HCT116 (cell line): ENCODE results near the gene SPRR1A. TPM values are rescaled to one million over a fixed set of nuclear protein-coding genes. Genes with fewer than 3 reads are reported as not detected.

Experiments
- ATAC-seq: fragments of 200-7000 bp; cut with Tn5 transposase; 2 replicates; pipeline ENCODE4 v1.9.1; 2020; ENCODE audit warnings: mild to moderate bottlenecking, moderate library complexity
- BruUV-seq: library from RNA; stranded (reverse); fragments of 400-500 nt; replicated peaks from 2 replicates; lab custom pipeline; 2021; lab: Mats Ljungman, UMichigan
- CTCF ChIA-PET: fragments of 300-600 bp; sonication (Branson Sonifier 250); formaldehyde crosslinking; loops from one replicate; lab custom pipeline; 2021; ENCODE audit warnings: antibody characterized with exemption; lab: Charles Lee
- POLR2A ChIA-PET: fragments of 300-600, 350-600 bp; sonication (Branson Sonifier 250); formaldehyde crosslinking; loops from one replicate; lab custom pipeline; 2021; ENCODE audit warnings: antibody characterized with exemption; lab: Charles Lee
- RAD21 ChIA-PET, 2 experiments: fragments of 300-600 bp; sonication (Branson Sonifier 250); formaldehyde crosslinking; loops; one replicate each; lab custom pipeline; 2023; ENCODE audit warnings: low total read pairs in 2 of 2; ENCODE audit not compliant: uncharacterized antibody in 2 of 2, unreplicated experiment in 2 of 2, low non-redundant PET in 1 of 2; lab: Charles Lee
- DNase-seq: peaks from one replicate; pipeline ENCODE4 v3.0.0-alpha.2; 2010; ENCODE audit warnings: low read depth, low spot score
- H2AFZ ChIP-seq: fragments of 200-600 bp; shearing (Covaris generic), sonication (generic); 2 replicates; pipeline ENCODE4 v1.6.1; 2017; ENCODE audit warnings: low read depth, mixed run types, mixed read lengths, antibody characterized with exemption, low read length; ENCODE audit not compliant: poor library complexity, severe bottlenecking
- H3K27ac ChIP-seq: 2 replicates; pipeline ENCODE4 v1.5.1; 2012; ENCODE audit warnings: low read depth, low read length
- H3K27me3 ChIP-seq: fragments of 200-600 bp; sonication (generic); 2 replicates; pipeline ENCODE4 v1.6.1; 2016; ENCODE audit warnings: mixed run types, low read length, mixed read lengths; ENCODE audit not compliant: insufficient read depth
- H3K36me3 ChIP-seq, 2 experiments: fragments of 200-500 bp in 1 of 2; fragments of 200-600 bp in 1 of 2; sonication (Bioruptor generic) in 1 of 2; sonication (generic) in 1 of 2; 2 replicates each; pipeline versions ENCODE4 v1.5.1 to v1.6.1; 2014 to 2016; ENCODE audit warnings: low read length in 2 of 2, inconsistent platforms in 1 of 2, mixed read lengths in 1 of 2, mixed run types in 1 of 2; ENCODE audit not compliant: insufficient read depth in 2 of 2, control insufficient read depth in 1 of 2
- H3K4me1 ChIP-seq, 2 experiments: fragments of 200-600 bp in 1 of 2; sonication (generic) in 1 of 2; 2 replicates each; pipeline versions ENCODE4 v1.5.1 to v1.6.1; 2012 to 2017; ENCODE audit warnings: low read length in 2 of 2, inconsistent platforms in 1 of 2, mild to moderate bottlenecking in 1 of 2, mixed read lengths in 1 of 2, mixed run types in 1 of 2, moderate library complexity in 1 of 2; ENCODE audit not compliant: insufficient read depth in 2 of 2, control insufficient read depth in 1 of 2
- H3K4me2 ChIP-seq: fragments of 200-600 bp; sonication (generic); 2 replicates; pipeline ENCODE4 v1.6.1; 2017; ENCODE audit warnings: mixed run types, low read length, mixed read lengths
- H3K4me3 ChIP-seq, 2 experiments: fragments of 200-600 bp in 1 of 2; sonication (generic) in 1 of 2; replicated peaks in 1 of 2; 2 replicates each; pipeline ENCODE4 v1.5.1; 2011 to 2016; ENCODE audit warnings: low read length in 2 of 2, control low read depth in 1 of 2, low read depth in 1 of 2, mild to moderate bottlenecking in 1 of 2, mixed read lengths in 1 of 2, mixed run types in 1 of 2
- H3K79me2 ChIP-seq: fragments of 200-600 bp; sonication (generic); 2 replicates; pipeline ENCODE4 v1.6.1; 2017; ENCODE audit warnings: mild to moderate bottlenecking, mixed run types, low read length, moderate library complexity, mixed read lengths; ENCODE audit not compliant: insufficient read depth
- H3K9ac ChIP-seq: fragments of 200-600 bp; sonication (generic); 2 replicates; pipeline ENCODE4 v1.6.1; 2016; ENCODE audit warnings: low read length, mixed read lengths
- H3K9me2 ChIP-seq: fragments of 200-600 bp; sonication (generic), shearing (Covaris generic); 2 replicates; pipeline ENCODE4 v1.6.1; 2017; ENCODE audit warnings: mixed run types, mild to moderate bottlenecking, moderate library complexity; ENCODE audit not compliant: insufficient read depth
- H3K9me3 ChIP-seq, 2 experiments: fragments of 200-500 bp in 1 of 2; fragments of 200-600 bp in 1 of 2; sonication (Bioruptor generic) in 1 of 2; sonication (generic) in 1 of 2; 2 replicates each; pipeline ENCODE4 v1.6.1; 2014 to 2017; ENCODE audit warnings: low read length in 2 of 2, mixed read lengths in 2 of 2, inconsistent platforms in 1 of 2, low read depth in 1 of 2, mild to moderate bottlenecking in 1 of 2, mixed run types in 1 of 2, moderate library complexity in 1 of 2; ENCODE audit not compliant: control insufficient read depth in 1 of 2, insufficient read depth in 1 of 2
- H4K20me1 ChIP-seq: fragments of 200-600 bp; sonication (generic), shearing (Covaris generic); 2 replicates; pipeline ENCODE4 v1.6.1; 2017; ENCODE audit warnings: mixed run types, mild to moderate bottlenecking, moderate library complexity; ENCODE audit not compliant: insufficient read depth
- ATF3 ChIP-seq: IDR thresholded peaks from 2 replicates; pipeline ENCODE4 v1.6.1; 2012
- CBX3 ChIP-seq: IDR thresholded peaks from 2 replicates; pipeline ENCODE4 v1.6.1; 2012; ENCODE audit warnings: low read depth
- CEBPB ChIP-seq: IDR thresholded peaks from 2 replicates; pipeline ENCODE4 v1.6.1; 2012; ENCODE audit warnings: low read depth
- EGR1 ChIP-seq: IDR thresholded peaks from 2 replicates; pipeline ENCODE4 v1.6.1; 2012; ENCODE audit warnings: low read depth
- EZH2 ChIP-seq: fragments of 200-600 bp; sonication (generic); IDR thresholded peaks from 2 replicates; pipeline ENCODE4 v1.6.1; 2017; ENCODE audit warnings: antibody characterized with exemption, mixed run types
- EZH2phosphoT487 ChIP-seq: fragments of 200-600 bp; IDR thresholded peaks from 2 replicates; pipeline ENCODE4 v1.6.1; 2018; ENCODE audit warnings: antibody characterized with exemption, borderline replicate concordance
- FOSL1 ChIP-seq: IDR thresholded peaks from 2 replicates; pipeline ENCODE4 v1.6.1; 2012; ENCODE audit warnings: low read depth
- JUND ChIP-seq: IDR thresholded peaks from 2 replicates; pipeline ENCODE4 v1.6.1; 2012
- MAX ChIP-seq: IDR thresholded peaks from 2 replicates; pipeline ENCODE4 v1.6.1; 2012
- POLR2A ChIP-seq: IDR thresholded peaks from 2 replicates; pipeline ENCODE4 v1.7.0; 2011; ENCODE audit warnings: borderline replicate concordance; ENCODE audit not compliant: insufficient read depth, insufficient read length; ENCODE audit errors: extremely low read depth
- POLR2AphosphoS5 ChIP-seq: IDR thresholded peaks from 2 replicates; pipeline ENCODE4 v1.6.1; 2011; ENCODE audit warnings: mild to moderate bottlenecking, low read depth, low read length, moderate library complexity
- RAD21 ChIP-seq: IDR thresholded peaks from 2 replicates; pipeline ENCODE4 v1.6.1; 2012; ENCODE audit warnings: low read depth, mild to moderate bottlenecking
- REST ChIP-seq: IDR thresholded peaks from 2 replicates; pipeline ENCODE4 v1.6.1; 2012; ENCODE audit warnings: low read depth
- SIN3A ChIP-seq: IDR thresholded peaks from 2 replicates; pipeline ENCODE4 v1.6.1; 2012; ENCODE audit warnings: low read depth
- SP1 ChIP-seq: IDR thresholded peaks from 2 replicates; pipeline ENCODE4 v1.6.1; 2012; ENCODE audit warnings: low read depth
- SRF ChIP-seq: IDR thresholded peaks from 2 replicates; pipeline ENCODE4 v1.6.1; 2012; ENCODE audit warnings: low read depth
- TCF7L2 ChIP-seq: IDR thresholded peaks from 2 replicates; pipeline ENCODE4 v1.7.0; 2011; ENCODE audit warnings: borderline replicate concordance, inconsistent platforms; ENCODE audit not compliant: insufficient read depth, insufficient read length; ENCODE audit errors: extremely low read depth
- YY1 ChIP-seq: IDR thresholded peaks from 2 replicates; pipeline ENCODE4 v1.6.1; 2011; ENCODE audit warnings: low read length, low read depth, moderate library complexity, mild to moderate bottlenecking; ENCODE audit not compliant: insufficient replicate concordance; ENCODE audit errors: extremely low read depth
- ZNF274 ChIP-seq: fragments of 200-500 bp; sonication (Bioruptor generic); IDR thresholded peaks from 2 replicates; pipeline ENCODE4 v1.6.1; 2014; ENCODE audit warnings: mild to moderate bottlenecking, low read depth, low read length, inconsistent platforms
- intact Hi-C: fragments of 100-400 bp; cut with micrococcal nuclease; formaldehyde crosslinking; loops from 2 replicates; pipeline ENCODE4 v1.10.0; 2022
- total RNA-seq: library from RNA; stranded (reverse); gene quantifications from one replicate; pipeline ENCODE4 v1.2.1, GENCODE V29; 2021; ENCODE audit not compliant: unreplicated experiment
- TF ChIP-seq, protein P1 (sequence below), 3 experiments: fragments of 200-600 bp in 1 of 3; sonication (generic) in 1 of 3; IDR thresholded peaks in 2 of 3; conservative IDR thresholded peaks in 1 of 3; 2 replicates each; pipeline ENCODE4 v1.5.1; 2012 to 2017; ENCODE audit warnings: low read depth in 2 of 3, low read length in 2 of 3, antibody characterized with exemption in 1 of 3, borderline replicate concordance in 1 of 3, control low read depth in 1 of 3, mild to moderate bottlenecking in 1 of 3, mixed read lengths in 1 of 3, mixed run types in 1 of 3, moderate library complexity in 1 of 3; ENCODE audit not compliant: insufficient read depth in 1 of 3

The SPRR1A gene
- total RNA-seq, 1 experiment from 2014 or later = not detected

GRCh38 chr1:152995842-152996241 is 12.0 kb downstream of the SPRR1A start:
- DNase-seq (no peak), ATAC-seq (no peak)
- CTCF ChIA-PET = no interaction called here
- BruUV-seq = no TSS peak
- no peaks in the 10 kb centered on the region for H3K79me2 ChIP-seq
- no peaks in the 10 kb centered on the region for H4K20me1 ChIP-seq
- intact Hi-C loops = no loop called here
- H3K27me3 ChIP-seq = peaks cover 28% of the 10 kb centered on the region; the same call in 1 of the 2 replicates
- peaks cover 0 to 7% of the 10 kb centered on the region in 2 experiments; a peak in 1 of 4 replicates for H3K4me1 ChIP-seq
- POLR2A ChIA-PET = no interaction called here
- no peak overlapping the region for H3K4me3 ChIP-seq
- H3K9me3 ChIP-seq = no peaks in the 10 kb centered on the region
- no peak overlapping the region for H3K4me2 ChIP-seq
- no peak overlapping the region for H3K27ac ChIP-seq
- no peaks in the 10 kb centered on the region for H3K36me3 ChIP-seq
- RAD21 ChIA-PET = no interaction called here
- no peak overlapping the region for H2AFZ ChIP-seq
- H3K9me2 ChIP-seq = no peaks in the 10 kb centered on the region
- no peak for TF ChIP-seq JUND
- no peak for TF ChIP-seq CEBPB
- no peak for TF ChIP-seq SP1
- no peak for TF ChIP-seq SRF
- TF ChIP-seq ATF3 = no peak
- no peak for TF ChIP-seq SIN3A
- TF ChIP-seq FOSL1 = no peak
- no peak for TF ChIP-seq YY1
- no peak for TF ChIP-seq ZNF274
- no peak for TF ChIP-seq POLR2AphosphoS5
- TF ChIP-seq, protein P1, sequence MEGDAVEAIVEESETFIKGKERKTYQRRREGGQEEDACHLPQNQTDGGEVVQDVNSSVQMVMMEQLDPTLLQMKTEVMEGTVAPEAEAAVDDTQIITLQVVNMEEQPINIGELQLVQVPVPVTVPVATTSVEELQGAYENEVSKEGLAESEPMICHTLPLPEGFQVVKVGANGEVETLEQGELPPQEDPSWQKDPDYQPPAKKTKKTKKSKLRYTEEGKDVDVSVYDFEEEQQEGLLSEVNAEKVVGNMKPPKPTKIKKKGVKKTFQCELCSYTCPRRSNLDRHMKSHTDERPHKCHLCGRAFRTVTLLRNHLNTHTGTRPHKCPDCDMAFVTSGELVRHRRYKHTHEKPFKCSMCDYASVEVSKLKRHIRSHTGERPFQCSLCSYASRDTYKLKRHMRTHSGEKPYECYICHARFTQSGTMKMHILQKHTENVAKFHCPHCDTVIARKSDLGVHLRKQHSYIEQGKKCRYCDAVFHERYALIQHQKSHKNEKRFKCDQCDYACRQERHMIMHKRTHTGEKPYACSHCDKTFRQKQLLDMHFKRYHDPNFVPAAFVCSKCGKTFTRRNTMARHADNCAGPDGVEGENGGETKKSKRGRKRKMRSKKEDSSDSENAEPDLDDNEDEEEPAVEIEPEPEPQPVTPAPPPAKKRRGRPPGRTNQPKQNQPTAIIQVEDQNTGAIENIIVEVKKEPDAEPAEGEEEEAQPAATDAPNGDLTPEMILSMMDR (IDR thresholded peaks at IDR 0.05 in 2 of 3, conservative IDR thresholded peaks at IDR 0.05 in 1 of 3; ENCODE audit: borderline replicate concordance in 1 of 3, insufficient read depth in 1 of 3, low read depth in 2 of 3, low read length in 2 of 3) = no peak
- no peak for TF ChIP-seq EZH2
- TF ChIP-seq REST = no peak
- no peak for TF ChIP-seq RAD21
- TF ChIP-seq EGR1 = no peak
- TF ChIP-seq EZH2phosphoT487 = no peak
- TF ChIP-seq POLR2A = no peak
- TF ChIP-seq CBX3 = no peak
- no peak for TF ChIP-seq MAX
- TF ChIP-seq TCF7L2 = no peak
- no peak overlapping the region for H3K9ac ChIP-seq
